ENCODE results near the gene KCNQ4.

The KCNQ4 gene

GRCh38 chr1:40773748-40774265, 9.8 kb upstream of the KCNQ4 start:
- no peak for DNase-seq (ENCODE audit: insufficient read length, low spot score)

GRCh38 chr1:40774266-40774998, 9.2 kb upstream of the KCNQ4 start:
- DNase-seq (ENCODE audit: insufficient read length, low spot score) (no peak), FAIRE-seq (peak; percentile 33)
- TF ChIP-seq POLR2AphosphoS5 (IDR thresholded peaks at IDR 0.05; ENCODE audit: low read depth, low read length) (no peak), SPI1 (IDR thresholded peaks at IDR 0.05; ENCODE audit: low read depth, low read length) (no peak), PAX5 (IDR thresholded peaks at IDR 0.05; ENCODE audit: insufficient read depth, low read length, severe bottlenecking) (no peak), TAF1 (IDR thresholded peaks at IDR 0.05; ENCODE audit: low read depth, low read length) (no peak), POLR2A (IDR thresholded peaks at IDR 0.05; ENCODE audit: low read depth, low read length) (no peak), POU2F2 (IDR thresholded peaks at IDR 0.05; ENCODE audit: low read depth, low read length) (no peak)

More at GRCh38 chr1:40773748-40774265, 9.8 kb upstream of the KCNQ4 start:
- no peak for FAIRE-seq
- TF ChIP-seq SPI1 (IDR thresholded peaks at IDR 0.05; ENCODE audit: low read depth, low read length) = no peak
- no peak for TF ChIP-seq POU2F2 (IDR thresholded peaks at IDR 0.05; ENCODE audit: low read depth, low read length)

GRCh38 chr1:40776236-40777072, 7.1 kb upstream of the KCNQ4 start:
- no peak for TF ChIP-seq PAX5 (IDR thresholded peaks at IDR 0.05; ENCODE audit: insufficient read depth, low read length, severe bottlenecking)
- TF ChIP-seq POLR2A (IDR thresholded peaks at IDR 0.05; ENCODE audit: low read depth, low read length) = no peak
- no peak for TF ChIP-seq POU2F2 (IDR thresholded peaks at IDR 0.05; ENCODE audit: low read depth, low read length)
- TF ChIP-seq POLR2AphosphoS5 (IDR thresholded peaks at IDR 0.05; ENCODE audit: low read depth, low read length) = no peak
- no peak for FAIRE-seq
- DNase-seq (ENCODE audit: insufficient read length, low spot score) = no peak

- no peak for DNase-seq (ENCODE audit: insufficient read length, low spot score)
- no peak for TF ChIP-seq POU2F2 (IDR thresholded peaks at IDR 0.05; ENCODE audit: low read depth, low read length)
- no peak for TF ChIP-seq POLR2AphosphoS5 (IDR thresholded peaks at IDR 0.05; ENCODE audit: low read depth, low read length)
- TF ChIP-seq SPI1 (IDR thresholded peaks at IDR 0.05; ENCODE audit: low read depth, low read length) = no peak
- no peak for TF ChIP-seq POLR2A (IDR thresholded peaks at IDR 0.05; ENCODE audit: low read depth, low read length)
- no peak for TF ChIP-seq PAX5 (IDR thresholded peaks at IDR 0.05; ENCODE audit: insufficient read depth, low read length, severe bottlenecking)
- no peak for TF ChIP-seq TAF1 (IDR thresholded peaks at IDR 0.05; ENCODE audit: low read depth, low read length)
- no peak for FAIRE-seq
Observed at GRCh38 chr1:40777224-40777970, 6.2 kb upstream of the KCNQ4 start.

- TF ChIP-seq TAF1 (IDR thresholded peaks at IDR 0.05; ENCODE audit: low read depth, low read length) = no peak
- no peak for TF ChIP-seq POU2F2 (IDR thresholded peaks at IDR 0.05; ENCODE audit: low read depth, low read length)
- no peak for TF ChIP-seq SPI1 (IDR thresholded peaks at IDR 0.05; ENCODE audit: low read depth, low read length)
- no peak for TF ChIP-seq POLR2A (IDR thresholded peaks at IDR 0.05; ENCODE audit: low read depth, low read length)
- TF ChIP-seq PAX5 (IDR thresholded peaks at IDR 0.05; ENCODE audit: insufficient read depth, low read length, severe bottlenecking) = no peak
- no peak for TF ChIP-seq POLR2AphosphoS5 (IDR thresholded peaks at IDR 0.05; ENCODE audit: low read depth, low read length)
- FAIRE-seq (no peak), DNase-seq (ENCODE audit: insufficient read length, low spot score) (no peak)
Observed at GRCh38 chr1:40780678-40781607, 2.6 kb upstream of the KCNQ4 start.

- DNase-seq (ENCODE audit: insufficient read length, low spot score) (no peak), FAIRE-seq (no peak)
- TF ChIP-seq POLR2A (IDR thresholded peaks at IDR 0.05; ENCODE audit: low read depth, low read length) = no peak
- TF ChIP-seq POLR2AphosphoS5 (IDR thresholded peaks at IDR 0.05; ENCODE audit: low read depth, low read length) = no peak
- no peak for TF ChIP-seq PAX5 (IDR thresholded peaks at IDR 0.05; ENCODE audit: insufficient read depth, low read length, severe bottlenecking)
- no peak for TF ChIP-seq TAF1 (IDR thresholded peaks at IDR 0.05; ENCODE audit: low read depth, low read length)
- no peak for TF ChIP-seq SPI1 (IDR thresholded peaks at IDR 0.05; ENCODE audit: low read depth, low read length)
- no peak for TF ChIP-seq POU2F2 (IDR thresholded peaks at IDR 0.05; ENCODE audit: low read depth, low read length)
Observed at GRCh38 chr1:40781608-40781971, 2.0 kb upstream of the KCNQ4 start.

- FAIRE-seq = no peak
- TF ChIP-seq SPI1 (IDR thresholded peaks at IDR 0.05; ENCODE audit: low read depth, low read length) = no peak
- TF ChIP-seq TAF1 (IDR thresholded peaks at IDR 0.05; ENCODE audit: low read depth, low read length) = no peak
- TF ChIP-seq PAX5 (IDR thresholded peaks at IDR 0.05; ENCODE audit: insufficient read depth, low read length, severe bottlenecking) = no peak
- TF ChIP-seq POU2F2 (IDR thresholded peaks at IDR 0.05; ENCODE audit: low read depth, low read length) = no peak
- DNase-seq (ENCODE audit: insufficient read length, low spot score) = no peak
Observed at GRCh38 chr1:40782371-40782956, 1.1 kb upstream of the KCNQ4 start.

GRCh38 chr1:40784141-40784770, 669 bp downstream of the KCNQ4 start:
- DNase-seq (ENCODE audit: insufficient read length, low spot score) (peak; percentile 61), FAIRE-seq (peak; percentile 69)
- no peak for TF ChIP-seq POU2F2 (IDR thresholded peaks at IDR 0.05; ENCODE audit: low read depth, low read length)
